B cell (primary cell): Measurements from ENCODE around the gene PLA2R1. TPM values are rescaled to one million over a fixed set of nuclear protein-coding genes. Genes with fewer than 3 reads are reported as not detected.
"Not testable (repeated sequence)": the region's sequence is repeated elsewhere in the genome, so short reads cannot be mapped to it uniquely, and the experiment has no call there.

Experiments
- ATAC-seq: fragments of 200-7000 bp; cut with Tn5 transposase; one replicate; pipeline ENCODE4 v1.10.0; 2021; ENCODE audit warnings: low read depth, mild to moderate bottlenecking, moderate number of reproducible peaks, moderate library complexity
- CTCF ChIA-PET: fragments of 350-600 bp; sonication (Branson Sonifier 250); formaldehyde crosslinking; loops from one replicate; lab custom pipeline; 2021; ENCODE audit warnings: antibody characterized with exemption, inconsistent platforms; lab: Charles Lee
- POLR2A ChIA-PET: fragments of 350-600 bp; sonication (Branson Sonifier 250); formaldehyde crosslinking; loops from one replicate; lab custom pipeline; 2021; ENCODE audit warnings: antibody characterized with exemption; lab: Charles Lee
- DNase-seq: peaks from one replicate; pipeline ENCODE4 v3.0.0; 2013
- H2AFZ ChIP-seq: 2 replicates; pipeline ENCODE4 v1.6.1; 2012; ENCODE audit warnings: mild to moderate bottlenecking, low read depth, low read length; ENCODE audit not compliant: insufficient read depth, poor library complexity, severe bottlenecking
- H3K27ac ChIP-seq, 2 donors: 1 replicate in 1 of 2; 2 replicates in 1 of 2; pipeline ENCODE4 v1.5.1; 2012 to 2013; ENCODE audit warnings: low read length in 2 of 2, mild to moderate bottlenecking in 2 of 2, moderate library complexity in 1 of 2
- H3K27me3 ChIP-seq, 4 experiments: fragments of 200-600 bp in 1 of 4; sonication (generic) in 1 of 4; replicated peaks in 1 of 4; 1 replicate in 2 of 4; 2 replicates in 2 of 4; pipeline versions ENCODE4 v1.6.1 to v1.7.0; 2013 to 2016; ENCODE audit warnings: low read length in 3 of 4, mild to moderate bottlenecking in 2 of 4, mixed read lengths in 1 of 4, moderate library complexity in 1 of 4; ENCODE audit not compliant: insufficient read depth in 4 of 4, control insufficient read depth in 3 of 4; ENCODE audit errors: control extremely low read depth in 1 of 4
- H3K36me3 ChIP-seq, 2 experiments: replicated peaks in 1 of 2; 1 replicate in 1 of 2; 2 replicates in 1 of 2; pipeline versions ENCODE4 v1.6.1 to v1.7.1; 2013; ENCODE audit warnings: low read length in 1 of 2; ENCODE audit not compliant: insufficient read depth in 2 of 2, control insufficient read depth in 1 of 2; ENCODE audit errors: control extremely low read depth in 1 of 2, extremely low read depth in 1 of 2
- H3K4me1 ChIP-seq, 2 donors: fragments of 200-600 bp in 1 of 2; sonication (generic) in 1 of 2; 1 replicate in 1 of 2; 2 replicates in 1 of 2; pipeline versions ENCODE4 v1.5.1 to v1.6.1; 2013 to 2017; ENCODE audit warnings: low read length in 2 of 2; ENCODE audit not compliant: control insufficient read depth in 2 of 2, insufficient read depth in 2 of 2
- H3K4me2 ChIP-seq: replicated peaks from 2 replicates; pipeline ENCODE3; 2012; ENCODE audit warnings: mild to moderate bottlenecking, low read depth, low read length; ENCODE audit not compliant: poor library complexity, severe bottlenecking
- H3K4me3 ChIP-seq, 5 experiments: fragments of 200-600 bp in 1 of 5; sonication (generic) in 1 of 5; 1 replicate in 3 of 5; 2 replicates in 2 of 5; pipeline versions ENCODE4 v1.5.1 to v1.7.0; 2011 to 2016; ENCODE audit warnings: low read length in 4 of 5, mild to moderate bottlenecking in 4 of 5, low read depth in 2 of 5, control low read depth in 1 of 5, moderate library complexity in 1 of 5; ENCODE audit not compliant: insufficient read depth in 1 of 5; ENCODE audit errors: control extremely low read depth in 1 of 5, extremely low read depth in 1 of 5
- H3K79me2 ChIP-seq: fragments of 200-600 bp; sonication (generic); one replicate; pipeline ENCODE4 v1.6.0; 2016; ENCODE audit warnings: low read length; ENCODE audit not compliant: control insufficient read depth, insufficient read depth
- H3K9ac ChIP-seq: fragments of 200-600 bp; sonication (generic); 2 replicates; pipeline ENCODE4 v1.6.1; 2017; ENCODE audit warnings: mild to moderate bottlenecking, low read length, moderate library complexity
- H3K9me3 ChIP-seq, 3 donors: one replicate each; pipeline versions ENCODE4 v1.6.1 to v1.7.1; 2013; ENCODE audit warnings: low read length in 2 of 3; ENCODE audit not compliant: control insufficient read depth in 2 of 3, insufficient read depth in 1 of 3; ENCODE audit errors: control extremely low read depth in 1 of 3
- H4K20me1 ChIP-seq: 2 replicates; pipeline ENCODE4 v1.6.0; 2012; ENCODE audit warnings: mild to moderate bottlenecking, low read length; ENCODE audit not compliant: insufficient read depth, control insufficient read depth, poor library complexity, severe bottlenecking
- H3K27ac Mint-ChIP-seq: one replicate; pipeline ENCODE4 v1.8.0; 2021; ENCODE audit warnings: mixed read lengths
- H3K27me3 Mint-ChIP-seq: one replicate; pipeline ENCODE4 v1.8.0; 2021; ENCODE audit warnings: mixed read lengths
- H3K4me1 Mint-ChIP-seq: one replicate; pipeline ENCODE4 v1.8.0; 2021; ENCODE audit warnings: mixed read lengths
- H3K4me3 Mint-ChIP-seq: one replicate; pipeline ENCODE4 v1.8.0; 2021; ENCODE audit warnings: mixed read lengths
- H3K9me3 Mint-ChIP-seq: one replicate; pipeline ENCODE4 v1.8.0; 2022; ENCODE audit warnings: mixed read lengths; ENCODE audit not compliant: insufficient read depth
- CTCF ChIP-seq: fragments of 200-600 bp; IDR thresholded peaks from one replicate; pipeline ENCODE4 v1.8.0; 2022; ENCODE audit warnings: antibody characterized with exemption, mild to moderate bottlenecking
- EZH2 ChIP-seq: IDR thresholded peaks from 2 replicates; pipeline ENCODE4 v1.6.1; 2012; ENCODE audit warnings: borderline replicate concordance, low read depth, mild to moderate bottlenecking, moderate library complexity, low read length; ENCODE audit not compliant: insufficient read depth, poor library complexity, severe bottlenecking
- WGBS: methylation state at CpG from one replicate; pipeline ENCODE4 v1.1.5; 2013; ENCODE audit warnings: missing lambda C conversion rate; ENCODE audit not compliant: insufficient coverage; 5-methylcytosine and 5-hydroxymethylcytosine counted together
- intact Hi-C: fragments of 100-400 bp; cut with micrococcal nuclease; formaldehyde crosslinking; loops from one replicate; pipeline ENCODE4 v1.10.0; 2022
- polyA plus RNA-seq: library from polyadenylated mRNA; depleted of rRNA; stranded (reverse); fragments of >200 nt; gene quantifications from 2 replicates; pipeline ENCODE4 v1.2.3, GENCODE V29; 2012
- total RNA-seq, 2 donors: library from RNA; stranded (reverse); fragments of 120-200 nt in 1 of 2; gene quantifications; 1 replicate in 1 of 2; 2 replicates in 1 of 2; pipeline versions ENCODE4 v1.2.3 to v1.2.4, GENCODE V29; 2013 to 2022

Gene PLA2R1
- total and polyA plus RNA-seq, 2 donors (not counting 1 experiment from before 2014, with no cell fraction given) = not detected

- Histone ChIP-seq H3K9me3 (no peaks in the 10 kb centered on the region), H3K27ac (no peak overlapping the region), H3K36me3 (no peaks in the 10 kb centered on the region), H4K20me1 (no peaks in the 10 kb centered on the region), H2AFZ (no peak overlapping the region), H3K4me1 (peaks cover 0 to 4% of the 10 kb centered on the region in 2 donors), H3K4me3 (no peak overlapping the region), H3K9ac (no peak overlapping the region), H3K79me2 (no peaks in the 10 kb centered on the region), H3K27me3 (no peaks in the 10 kb centered on the region), H3K4me2 (no peak overlapping the region)
- intact Hi-C loops = no loop called here
- Mint-ChIP-seq H3K9me3 (no peaks in the 10 kb centered on the region), H3K27ac (no peak overlapping the region), H3K4me3 (no peak overlapping the region), H3K4me1 (peaks cover 3% of the 10 kb centered on the region), H3K27me3 (no peaks in the 10 kb centered on the region)
- ChIA-PET CTCF (no interaction called here), POLR2A (no interaction called here)
- no peak for ATAC-seq
- 100% methylated on average over 3 of the region's 7 CpGs for WGBS
- TF ChIP-seq EZH2 = no peak
- TF ChIP-seq CTCF = no peak
- peak; percentile 8 for DNase-seq
Measured at GRCh38 chr2:159971365-159972152, 90.9 kb downstream of the PLA2R1 start.

GRCh38 chr2:159970548-159970947 lies 91.9 kb downstream of the PLA2R1 start:
- H3K9ac ChIP-seq, H3K27ac Mint-ChIP-seq, CTCF ChIA-PET, H3K9me3 Mint-ChIP-seq, H3K36me3 ChIP-seq, H3K4me3 Mint-ChIP-seq, H3K27ac ChIP-seq, intact Hi-C loops, H3K27me3 Mint-ChIP-seq, H3K4me1 ChIP-seq, ATAC-seq, H4K20me1 ChIP-seq, POLR2A ChIA-PET, H3K4me2 ChIP-seq, H2AFZ ChIP-seq, H3K79me2 ChIP-seq, H3K4me1 Mint-ChIP-seq, H3K4me3 ChIP-seq, H3K9me3 ChIP-seq, DNase-seq, H3K27me3 ChIP-seq: not testable (repeated sequence)
- no CpG with 5 or more reads among the region's 1 CpG for WGBS
